CD4-positive, alpha-beta T cell treated with Interleukin-17A for 4 hours (primary cell): Measurements from ENCODE around the gene PSMA2.
"Not testable (repeated sequence)": the region's sequence is repeated elsewhere in the genome, so short reads cannot be mapped to it uniquely, and the experiment has no call there.

Experiments
- DNase-seq: peaks from one replicate; pipeline ENCODE4 v3.0.0-alpha.2; 2020; ENCODE audit warnings: mixed read lengths

The PSMA2 gene

GRCh38 chr7:42893346-42894240 lies 38.4 kb downstream of the PSMA2 start:
- no peak for DNase-seq

DNA sequence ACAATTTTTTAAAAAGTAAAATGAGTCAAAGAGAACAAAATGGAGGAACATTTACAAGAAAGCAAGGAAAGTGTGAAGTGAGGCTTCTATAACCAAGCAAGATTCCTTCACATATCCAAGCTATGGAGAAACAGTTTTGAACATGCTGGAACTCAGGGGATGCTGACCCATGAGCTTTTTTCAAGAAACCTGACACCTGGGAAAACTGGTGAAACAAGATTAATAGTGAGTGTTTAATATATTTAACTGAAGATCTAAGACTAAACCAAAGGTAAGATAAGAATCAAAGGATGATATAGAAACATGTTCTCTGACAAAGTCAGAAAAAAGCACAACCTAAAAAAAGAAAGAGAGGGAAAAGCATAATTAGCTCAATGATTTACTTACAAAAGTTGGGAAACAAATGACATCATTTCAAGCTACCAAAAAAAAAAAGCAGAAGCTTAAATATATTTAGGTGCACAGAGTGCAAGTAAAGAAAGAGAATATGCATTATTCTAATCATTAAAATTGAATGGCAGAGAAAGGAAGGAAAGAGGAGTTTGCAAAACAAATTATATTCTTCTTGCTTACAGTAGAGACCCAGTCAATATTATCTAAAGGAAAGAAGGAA lies 45.0 kb downstream of the PSMA2 start:
- DNase-seq = no peak

GRCh38 chr7:42886129-42886528 lies 45.8 kb downstream of the PSMA2 start:
- DNase-seq = no peak

GRCh38 chr7:42885183-42885582 lies 46.8 kb downstream of the PSMA2 start:
- not testable (repeated sequence) for DNase-seq

DNA sequence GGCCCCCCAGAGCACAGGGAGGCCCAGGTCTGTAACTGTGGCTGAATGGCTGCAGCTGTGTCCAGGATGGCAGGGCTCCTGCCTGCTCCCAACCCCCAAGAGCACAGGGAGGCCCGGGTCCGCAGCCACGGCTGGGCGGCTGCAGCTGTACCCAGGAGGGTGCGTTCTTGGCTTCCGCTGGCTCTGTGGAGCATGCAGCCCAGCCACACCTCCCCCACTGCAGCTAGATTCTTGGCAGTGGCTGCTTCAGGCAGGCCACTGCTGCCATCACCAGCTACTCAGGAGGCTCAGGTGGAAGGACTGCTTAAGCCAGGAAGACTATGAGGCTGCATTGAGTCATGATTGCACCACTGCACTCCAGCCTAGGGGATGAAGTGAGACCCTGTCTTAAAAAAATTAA lies 48.0 kb downstream of the PSMA2 start:
- no peak for DNase-seq

DNA sequence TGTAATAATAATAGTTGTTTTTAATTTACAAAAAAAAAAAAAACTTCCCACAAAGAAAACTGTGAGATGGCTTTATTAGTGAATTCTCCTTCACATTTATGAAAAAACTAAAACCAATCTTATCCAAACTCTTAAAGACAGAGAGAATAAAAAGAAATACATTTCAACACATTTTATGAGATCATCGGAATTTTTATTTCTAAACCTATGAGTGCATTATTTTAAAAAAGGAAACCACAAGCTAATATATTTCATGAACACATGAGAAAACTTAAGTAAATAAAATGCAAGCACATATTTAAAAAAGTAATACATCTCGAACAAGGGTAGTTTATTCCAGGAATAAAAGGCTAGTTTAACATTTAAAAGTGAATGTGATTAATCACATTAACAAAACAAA lies 51.6 kb downstream of the PSMA2 start:
- no peak for DNase-seq

DNA sequence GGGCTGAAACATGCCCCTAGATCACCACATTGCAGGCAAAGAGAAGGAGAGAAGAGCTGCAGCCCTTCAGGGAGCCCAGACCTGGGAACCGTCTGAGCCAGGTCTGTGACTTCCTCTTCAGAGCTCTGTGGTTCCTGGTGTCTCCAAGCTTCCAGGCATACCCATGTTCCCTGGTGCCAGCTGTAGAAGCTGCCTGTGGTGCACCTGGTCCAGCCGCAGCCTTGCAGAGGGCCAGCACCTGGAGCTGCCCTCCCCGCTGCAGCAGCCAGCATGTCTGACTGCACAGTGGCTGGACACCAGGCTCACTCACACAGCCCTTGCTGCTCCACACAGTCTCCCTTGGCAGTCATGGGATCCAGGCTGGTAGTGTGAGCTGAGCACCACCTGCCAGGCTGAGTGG lies 53.7 kb downstream of the PSMA2 start:
- DNase-seq = no peak

DNA sequence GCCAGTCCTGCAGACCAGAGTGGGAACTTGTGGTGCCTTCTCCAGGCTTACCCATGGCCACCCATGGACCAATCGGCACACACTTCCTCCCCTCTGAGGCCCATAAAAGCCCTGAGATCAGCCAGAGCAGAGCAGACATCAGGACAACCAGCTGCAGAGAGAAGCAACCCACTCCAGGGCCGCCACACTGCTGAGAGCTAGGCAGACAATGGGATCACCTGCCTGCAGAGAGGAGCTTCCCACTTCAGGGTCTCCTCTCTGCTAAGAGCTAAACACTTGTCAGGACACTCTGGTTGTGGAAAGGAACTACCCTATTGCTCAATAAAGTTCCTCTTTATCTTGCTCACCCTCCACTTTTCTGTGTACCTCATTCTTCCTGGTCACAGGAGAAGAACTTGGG lies 54.1 kb downstream of the PSMA2 start:
- DNase-seq = no peak

- DNase-seq = peak; percentile 52
Observed at GRCh38 chr7:42876182-42877068, 55.5 kb downstream of the PSMA2 start.

DNA sequence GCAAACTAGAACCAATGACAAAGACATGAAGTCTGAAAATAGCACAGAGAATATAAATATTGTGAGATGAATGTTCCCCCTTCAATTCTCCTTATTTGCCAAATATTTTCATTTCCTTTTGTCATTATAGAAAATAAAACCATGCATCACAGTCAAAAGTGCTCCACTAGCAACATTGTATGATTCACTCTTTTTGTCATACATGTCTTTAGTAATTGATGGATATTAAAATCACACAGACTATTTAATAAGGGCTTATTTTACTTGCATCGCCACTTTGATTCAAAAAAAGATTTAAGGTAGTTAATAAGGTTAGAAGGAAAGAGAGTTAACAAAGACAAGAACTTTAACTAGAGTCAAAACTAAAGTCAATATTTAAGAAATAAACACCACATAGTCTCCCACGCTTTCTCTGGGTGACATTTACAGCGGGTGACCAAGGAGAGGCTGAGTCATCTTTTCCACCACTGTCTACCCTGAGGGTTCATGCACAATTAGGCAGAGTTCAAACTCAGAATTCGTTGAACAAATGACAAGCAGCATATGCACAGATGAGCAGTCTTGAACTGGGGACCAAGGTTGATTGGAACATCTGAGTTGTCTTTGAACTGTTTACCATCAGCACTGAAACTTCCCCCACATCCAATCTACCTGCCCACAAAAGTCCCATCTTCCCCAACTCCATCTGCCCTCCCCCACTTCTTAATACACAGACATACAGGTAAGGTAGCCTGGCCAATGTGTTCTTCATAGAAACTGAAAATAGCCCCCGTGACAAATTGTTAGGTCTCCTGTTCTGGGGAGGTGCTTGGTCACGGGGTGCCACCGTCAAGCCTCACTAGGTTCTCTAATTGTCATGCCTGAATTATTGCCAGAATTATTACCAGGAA lies 62.6 kb downstream of the PSMA2 start:
- DNase-seq = no peak

DNA sequence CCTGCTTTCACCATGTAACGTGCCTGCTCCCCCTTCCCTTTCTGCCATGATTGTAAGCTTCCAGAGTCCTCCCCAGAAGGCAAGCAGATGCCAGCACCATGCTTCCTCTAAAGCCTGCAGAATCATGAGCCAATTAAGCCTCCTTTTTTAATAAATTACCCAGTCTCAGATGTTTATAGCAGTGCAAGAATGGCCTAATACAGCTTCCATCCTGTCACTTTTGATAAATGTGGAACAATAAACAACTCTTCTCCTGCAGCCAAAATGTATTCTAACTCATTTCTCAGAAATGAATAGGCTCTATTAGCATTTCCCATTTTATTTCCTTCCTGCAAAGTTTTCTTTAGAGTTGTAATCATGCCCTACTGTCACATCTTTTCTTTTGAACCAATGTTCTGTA lies 63.5 kb downstream of the PSMA2 start:
- DNase-seq = no peak
